GM23338 (cell line): ENCODE results near the gene SOHLH2. TPM values are rescaled to one million over a fixed set of nuclear protein-coding genes. Genes with fewer than 3 reads are reported as not detected.

Source experiments
- ATAC-seq: fragments of 200-7000 bp; cut with Tn5 transposase; 3 replicates; pipeline ENCODE4 v1.9.1; 2020
- DNase-seq: peaks from one replicate; pipeline ENCODE4 v3.0.0-alpha.2; 2015; ENCODE audit warnings: low spot score
- H2AFZ ChIP-seq: fragments of 200-600 bp; sonication (generic); 2 replicates; pipeline ENCODE4 v1.8.0; 2016; ENCODE audit warnings: antibody characterized with exemption, mild to moderate bottlenecking, moderate library complexity
- H3F3A ChIP-seq: fragments of 200-600 bp; sonication (generic); replicated peaks from 2 replicates; pipeline ENCODE4 v1.8.0; 2017; ENCODE audit warnings: antibody characterized with exemption, mixed run types, low read depth
- H3K27ac ChIP-seq: fragments of 200-600 bp; sonication (generic); 2 replicates; pipeline ENCODE4 v1.6.1; 2016; ENCODE audit warnings: low read depth
- H3K27me3 ChIP-seq: fragments of 200-600 bp; sonication (generic); 2 replicates; pipeline ENCODE4 v1.8.0; 2016; ENCODE audit warnings: mild to moderate bottlenecking, mixed run types, moderate library complexity; ENCODE audit not compliant: insufficient read depth
- H3K36me3 ChIP-seq: fragments of 200-600 bp; sonication (generic); 2 replicates; pipeline ENCODE4 v1.8.0; 2016; ENCODE audit warnings: mild to moderate bottlenecking; ENCODE audit not compliant: insufficient read depth
- H3K4me1 ChIP-seq: fragments of 200-600 bp; sonication (generic); 2 replicates; pipeline ENCODE4 v1.8.0; 2016; ENCODE audit warnings: mild to moderate bottlenecking, moderate library complexity; ENCODE audit not compliant: insufficient read depth
- H3K4me2 ChIP-seq: fragments of 200-600 bp; sonication (generic); 2 replicates; pipeline ENCODE4 v1.7.1; 2017; ENCODE audit warnings: mixed run types
- H3K4me3 ChIP-seq: fragments of 200-600 bp; sonication (generic); 2 replicates; pipeline ENCODE4 v1.6.1; 2016; ENCODE audit warnings: mixed run types
- H3K79me2 ChIP-seq: fragments of 200-600 bp; sonication (generic); replicated peaks from 2 replicates; pipeline ENCODE4 v1.8.0; 2017; ENCODE audit warnings: mild to moderate bottlenecking; ENCODE audit not compliant: insufficient read depth
- H3K9me2 ChIP-seq: fragments of 200-600 bp; sonication (generic); 2 replicates; pipeline ENCODE4 v1.8.0; 2017; ENCODE audit not compliant: insufficient read depth
- H4K20me1 ChIP-seq: fragments of 200-600 bp; sonication (generic); replicated peaks from 2 replicates; pipeline ENCODE4 v1.8.0; 2017; ENCODE audit warnings: mild to moderate bottlenecking; ENCODE audit not compliant: insufficient read depth
- H3K27ac Mint-ChIP-seq: 2 replicates; pipeline ENCODE4 v1.8.0; 2020; ENCODE audit warnings: inconsistent platforms, mild to moderate bottlenecking, moderate library complexity, mixed read lengths
- H3K27me3 Mint-ChIP-seq: 3 replicates; pipeline ENCODE4 v1.8.0; 2022; ENCODE audit warnings: low read depth, mild to moderate bottlenecking, moderate library complexity, mixed read lengths, inconsistent platforms; ENCODE audit not compliant: insufficient read depth, poor library complexity
- H3K36me3 Mint-ChIP-seq: 3 replicates; pipeline ENCODE4 v1.8.0; 2021; ENCODE audit warnings: low read depth, mild to moderate bottlenecking, inconsistent platforms, moderate library complexity, mixed read lengths
- H3K4me1 Mint-ChIP-seq: 3 replicates; pipeline ENCODE4 v1.8.0; 2020; ENCODE audit warnings: mild to moderate bottlenecking, inconsistent platforms, mixed read lengths
- H3K4me3 Mint-ChIP-seq: 3 replicates; pipeline ENCODE4 v1.8.0; 2021; ENCODE audit warnings: moderate library complexity, mild to moderate bottlenecking, inconsistent platforms, mixed read lengths
- H3K9me3 Mint-ChIP-seq: 3 replicates; pipeline ENCODE4 v1.8.0; 2020; ENCODE audit warnings: moderate library complexity, mild to moderate bottlenecking, inconsistent platforms, mixed read lengths
- CREB1 ChIP-seq: fragments of 250-450 bp; sonication (Bioruptor Pico); IDR thresholded peaks from 2 replicates; pipeline ENCODE4 v1.5.0; 2020; ENCODE audit warnings: low read depth, mild to moderate bottlenecking, moderate library complexity
- EZH2 ChIP-seq: fragments of 200-600 bp; sonication (generic); IDR thresholded peaks from one replicate; pipeline ENCODE4 v1.8.0; 2017; ENCODE audit warnings: antibody characterized with exemption, mild to moderate bottlenecking, low read depth; ENCODE audit not compliant: unreplicated experiment
- EZH2phosphoT487 ChIP-seq: fragments of 200-600 bp; sonication (generic); IDR thresholded peaks from one replicate; pipeline ENCODE4 v1.8.1; 2018; ENCODE audit warnings: antibody characterized with exemption; ENCODE audit not compliant: unreplicated experiment
- JUNB ChIP-seq: IDR thresholded peaks from one replicate; pipeline ENCODE4 v1.6.1; 2016; ENCODE audit warnings: antibody characterized with exemption; ENCODE audit not compliant: unreplicated experiment
- NANOG ChIP-seq: IDR thresholded peaks from 2 replicates; pipeline ENCODE4 v1.6.1; 2016; ENCODE audit warnings: antibody characterized with exemption, borderline replicate concordance
- POLR2AphosphoS5 ChIP-seq: IDR thresholded peaks from 2 replicates; pipeline ENCODE4 v1.6.1; 2016; ENCODE audit warnings: antibody characterized with exemption, low read depth
- STAT1 ChIP-seq: IDR thresholded peaks from one replicate; pipeline ENCODE4 v1.6.1; 2016; ENCODE audit warnings: antibody characterized with exemption; ENCODE audit not compliant: unreplicated experiment
- ZNF114 ChIP-seq: fragments of 250-450 bp; sonication (Bioruptor Pico); IDR thresholded peaks from 2 replicates; pipeline ENCODE4 v1.5.0; 2020; ENCODE audit warnings: mild to moderate bottlenecking, moderate library complexity
- ZNF331 ChIP-seq: fragments of 250-450 bp; sonication (Bioruptor Pico); IDR thresholded peaks from 2 replicates; pipeline ENCODE4 v1.5.0; 2020; ENCODE audit warnings: low read depth, mild to moderate bottlenecking, moderate library complexity
- polyA plus RNA-seq: library from polyadenylated mRNA; unstranded; fragments of >200 nt; fragmentation: Nextera tagmentation; extraction: Ambion mirVana; gene quantifications from 2 replicates; pipeline ENCODE4 v1.2.1, GENCODE V29; 2016
- total RNA-seq: library from RNA; depleted of rRNA; stranded (reverse); fragments of >200 nt; shearing (Covaris generic); gene quantifications from 2 replicates; pipeline ENCODE4 v1.2.3, GENCODE V29; 2014
- TF ChIP-seq, protein P1 (sequence below): fragments of 250-450 bp; sonication (Bioruptor Pico); IDR thresholded peaks from 2 replicates; pipeline ENCODE4 v1.5.0; 2020; ENCODE audit warnings: mild to moderate bottlenecking, moderate library complexity
- TF ChIP-seq, protein P2 (sequence below): IDR thresholded peaks from 2 replicates; pipeline ENCODE4 v1.6.1; 2016; ENCODE audit warnings: antibody characterized with exemption
- TF ChIP-seq, protein P3 (sequence below): IDR thresholded peaks from one replicate; pipeline ENCODE4 v1.6.1; 2018; ENCODE audit warnings: antibody characterized with exemption; ENCODE audit not compliant: unreplicated experiment
- TF ChIP-seq, protein P4 (sequence below), 2 experiments: fragments of 200-600 bp in 1 of 2; sonication (generic) in 1 of 2; conservative IDR thresholded peaks; 2 replicates each; pipeline versions ENCODE4 v1.5.1 to v1.6.1; 2016 to 2017; ENCODE audit warnings: antibody characterized with exemption in 2 of 2, low read depth in 2 of 2, mild to moderate bottlenecking in 2 of 2, moderate library complexity in 1 of 2

SOHLH2 gene
- total and polyA plus RNA-seq, 2 experiments from 2014 or later = 1.8 to 2.8 TPM

DNA sequence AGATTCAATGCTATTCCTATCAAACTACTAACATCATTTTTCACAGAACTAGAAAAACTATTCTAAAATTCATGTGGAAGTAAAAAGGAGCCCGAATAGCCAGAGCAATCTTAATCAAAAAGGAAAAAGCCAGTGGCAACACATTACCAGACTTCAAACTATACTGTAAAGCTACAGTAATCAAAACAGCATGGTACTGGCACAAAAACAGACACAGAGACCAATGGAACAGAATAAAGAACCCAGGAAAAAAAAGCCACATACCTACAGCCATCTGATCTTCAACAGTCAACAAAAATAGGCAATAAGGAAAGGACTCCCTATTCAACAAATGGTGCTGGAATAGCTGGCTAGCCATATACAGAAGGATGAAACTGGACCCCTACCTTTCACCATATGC is 10.4 kb upstream of the SOHLH2 start:
- no peak for TF ChIP-seq EZH2
- TF ChIP-seq, protein P1, sequence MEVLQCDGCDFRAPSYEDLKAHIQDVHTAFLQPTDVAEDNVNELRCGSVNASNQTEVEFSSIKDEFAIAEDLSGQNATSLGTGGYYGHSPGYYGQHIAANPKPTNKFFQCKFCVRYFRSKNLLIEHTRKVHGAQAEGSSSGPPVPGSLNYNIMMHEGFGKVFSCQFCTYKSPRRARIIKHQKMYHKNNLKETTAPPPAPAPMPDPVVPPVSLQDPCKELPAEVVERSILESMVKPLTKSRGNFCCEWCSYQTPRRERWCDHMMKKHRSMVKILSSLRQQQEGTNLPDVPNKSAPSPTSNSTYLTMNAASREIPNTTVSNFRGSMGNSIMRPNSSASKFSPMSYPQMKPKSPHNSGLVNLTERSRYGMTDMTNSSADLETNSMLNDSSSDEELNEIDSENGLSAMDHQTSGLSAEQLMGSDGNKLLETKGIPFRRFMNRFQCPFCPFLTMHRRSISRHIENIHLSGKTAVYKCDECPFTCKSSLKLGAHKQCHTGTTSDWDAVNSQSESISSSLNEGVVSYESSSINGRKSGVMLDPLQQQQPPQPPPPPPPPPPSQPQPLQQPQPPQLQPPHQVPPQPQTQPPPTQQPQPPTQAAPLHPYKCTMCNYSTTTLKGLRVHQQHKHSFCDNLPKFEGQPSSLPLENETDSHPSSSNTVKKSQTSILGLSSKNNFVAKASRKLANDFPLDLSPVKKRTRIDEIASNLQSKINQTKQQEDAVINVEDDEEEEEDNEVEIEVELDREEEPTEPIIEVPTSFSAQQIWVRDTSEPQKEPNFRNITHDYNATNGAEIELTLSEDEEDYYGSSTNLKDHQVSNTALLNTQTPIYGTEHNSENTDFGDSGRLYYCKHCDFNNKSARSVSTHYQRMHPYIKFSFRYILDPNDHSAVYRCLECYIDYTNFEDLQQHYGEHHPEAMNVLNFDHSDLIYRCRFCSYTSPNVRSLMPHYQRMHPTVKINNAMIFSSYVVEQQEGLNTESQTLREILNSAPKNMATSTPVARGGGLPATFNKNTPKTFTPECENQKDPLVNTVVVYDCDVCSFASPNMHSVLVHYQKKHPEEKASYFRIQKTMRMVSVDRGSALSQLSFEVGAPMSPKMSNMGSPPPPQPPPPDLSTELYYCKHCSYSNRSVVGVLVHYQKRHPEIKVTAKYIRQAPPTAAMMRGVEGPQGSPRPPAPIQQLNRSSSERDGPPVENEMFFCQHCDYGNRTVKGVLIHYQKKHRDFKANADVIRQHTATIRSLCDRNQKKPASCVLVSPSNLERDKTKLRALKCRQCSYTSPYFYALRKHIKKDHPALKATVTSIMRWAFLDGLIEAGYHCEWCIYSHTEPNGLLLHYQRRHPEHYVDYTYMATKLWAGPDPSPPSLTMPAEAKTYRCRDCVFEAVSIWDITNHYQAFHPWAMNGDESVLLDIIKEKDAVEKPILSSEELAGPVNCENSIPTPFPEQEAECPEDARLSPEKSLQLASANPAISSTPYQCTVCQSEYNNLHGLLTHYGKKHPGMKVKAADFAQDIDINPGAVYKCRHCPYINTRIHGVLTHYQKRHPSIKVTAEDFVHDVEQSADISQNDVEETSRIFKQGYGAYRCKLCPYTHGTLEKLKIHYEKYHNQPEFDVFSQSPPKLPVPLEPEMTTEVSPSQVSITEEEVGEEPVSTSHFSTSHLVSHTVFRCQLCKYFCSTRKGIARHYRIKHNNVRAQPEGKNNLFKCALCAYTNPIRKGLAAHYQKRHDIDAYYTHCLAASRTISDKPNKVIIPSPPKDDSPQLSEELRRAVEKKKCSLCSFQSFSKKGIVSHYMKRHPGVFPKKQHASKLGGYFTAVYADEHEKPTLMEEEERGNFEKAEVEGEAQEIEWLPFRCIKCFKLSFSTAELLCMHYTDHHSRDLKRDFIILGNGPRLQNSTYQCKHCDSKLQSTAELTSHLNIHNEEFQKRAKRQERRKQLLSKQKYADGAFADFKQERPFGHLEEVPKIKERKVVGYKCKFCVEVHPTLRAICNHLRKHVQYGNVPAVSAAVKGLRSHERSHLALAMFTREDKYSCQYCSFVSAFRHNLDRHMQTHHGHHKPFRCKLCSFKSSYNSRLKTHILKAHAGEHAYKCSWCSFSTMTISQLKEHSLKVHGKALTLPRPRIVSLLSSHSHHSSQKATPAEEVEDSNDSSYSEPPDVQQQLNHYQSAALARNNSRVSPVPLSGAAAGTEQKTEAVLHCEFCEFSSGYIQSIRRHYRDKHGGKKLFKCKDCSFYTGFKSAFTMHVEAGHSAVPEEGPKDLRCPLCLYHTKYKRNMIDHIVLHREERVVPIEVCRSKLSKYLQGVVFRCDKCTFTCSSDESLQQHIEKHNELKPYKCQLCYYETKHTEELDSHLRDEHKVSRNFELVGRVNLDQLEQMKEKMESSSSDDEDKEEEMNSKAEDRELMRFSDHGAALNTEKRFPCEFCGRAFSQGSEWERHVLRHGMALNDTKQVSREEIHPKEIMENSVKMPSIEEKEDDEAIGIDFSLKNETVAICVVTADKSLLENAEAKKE (CRISPR knock-in tag) = no peak
- TF ChIP-seq POLR2AphosphoS5 = no peak
- TF ChIP-seq STAT1 = no peak
- TF ChIP-seq EZH2phosphoT487 = no peak
- TF ChIP-seq NANOG = no peak
- TF ChIP-seq ZNF331 (CRISPR knock-in tag) = no peak
- TF ChIP-seq, protein P2, sequence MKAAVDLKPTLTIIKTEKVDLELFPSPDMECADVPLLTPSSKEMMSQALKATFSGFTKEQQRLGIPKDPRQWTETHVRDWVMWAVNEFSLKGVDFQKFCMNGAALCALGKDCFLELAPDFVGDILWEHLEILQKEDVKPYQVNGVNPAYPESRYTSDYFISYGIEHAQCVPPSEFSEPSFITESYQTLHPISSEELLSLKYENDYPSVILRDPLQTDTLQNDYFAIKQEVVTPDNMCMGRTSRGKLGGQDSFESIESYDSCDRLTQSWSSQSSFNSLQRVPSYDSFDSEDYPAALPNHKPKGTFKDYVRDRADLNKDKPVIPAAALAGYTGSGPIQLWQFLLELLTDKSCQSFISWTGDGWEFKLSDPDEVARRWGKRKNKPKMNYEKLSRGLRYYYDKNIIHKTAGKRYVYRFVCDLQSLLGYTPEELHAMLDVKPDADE = no peak
- TF ChIP-seq, protein P3, sequence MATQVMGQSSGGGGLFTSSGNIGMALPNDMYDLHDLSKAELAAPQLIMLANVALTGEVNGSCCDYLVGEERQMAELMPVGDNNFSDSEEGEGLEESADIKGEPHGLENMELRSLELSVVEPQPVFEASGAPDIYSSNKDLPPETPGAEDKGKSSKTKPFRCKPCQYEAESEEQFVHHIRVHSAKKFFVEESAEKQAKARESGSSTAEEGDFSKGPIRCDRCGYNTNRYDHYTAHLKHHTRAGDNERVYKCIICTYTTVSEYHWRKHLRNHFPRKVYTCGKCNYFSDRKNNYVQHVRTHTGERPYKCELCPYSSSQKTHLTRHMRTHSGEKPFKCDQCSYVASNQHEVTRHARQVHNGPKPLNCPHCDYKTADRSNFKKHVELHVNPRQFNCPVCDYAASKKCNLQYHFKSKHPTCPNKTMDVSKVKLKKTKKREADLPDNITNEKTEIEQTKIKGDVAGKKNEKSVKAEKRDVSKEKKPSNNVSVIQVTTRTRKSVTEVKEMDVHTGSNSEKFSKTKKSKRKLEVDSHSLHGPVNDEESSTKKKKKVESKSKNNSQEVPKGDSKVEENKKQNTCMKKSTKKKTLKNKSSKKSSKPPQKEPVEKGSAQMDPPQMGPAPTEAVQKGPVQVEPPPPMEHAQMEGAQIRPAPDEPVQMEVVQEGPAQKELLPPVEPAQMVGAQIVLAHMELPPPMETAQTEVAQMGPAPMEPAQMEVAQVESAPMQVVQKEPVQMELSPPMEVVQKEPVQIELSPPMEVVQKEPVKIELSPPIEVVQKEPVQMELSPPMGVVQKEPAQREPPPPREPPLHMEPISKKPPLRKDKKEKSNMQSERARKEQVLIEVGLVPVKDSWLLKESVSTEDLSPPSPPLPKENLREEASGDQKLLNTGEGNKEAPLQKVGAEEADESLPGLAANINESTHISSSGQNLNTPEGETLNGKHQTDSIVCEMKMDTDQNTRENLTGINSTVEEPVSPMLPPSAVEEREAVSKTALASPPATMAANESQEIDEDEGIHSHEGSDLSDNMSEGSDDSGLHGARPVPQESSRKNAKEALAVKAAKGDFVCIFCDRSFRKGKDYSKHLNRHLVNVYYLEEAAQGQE = no peak
- TF ChIP-seq, protein P4, sequence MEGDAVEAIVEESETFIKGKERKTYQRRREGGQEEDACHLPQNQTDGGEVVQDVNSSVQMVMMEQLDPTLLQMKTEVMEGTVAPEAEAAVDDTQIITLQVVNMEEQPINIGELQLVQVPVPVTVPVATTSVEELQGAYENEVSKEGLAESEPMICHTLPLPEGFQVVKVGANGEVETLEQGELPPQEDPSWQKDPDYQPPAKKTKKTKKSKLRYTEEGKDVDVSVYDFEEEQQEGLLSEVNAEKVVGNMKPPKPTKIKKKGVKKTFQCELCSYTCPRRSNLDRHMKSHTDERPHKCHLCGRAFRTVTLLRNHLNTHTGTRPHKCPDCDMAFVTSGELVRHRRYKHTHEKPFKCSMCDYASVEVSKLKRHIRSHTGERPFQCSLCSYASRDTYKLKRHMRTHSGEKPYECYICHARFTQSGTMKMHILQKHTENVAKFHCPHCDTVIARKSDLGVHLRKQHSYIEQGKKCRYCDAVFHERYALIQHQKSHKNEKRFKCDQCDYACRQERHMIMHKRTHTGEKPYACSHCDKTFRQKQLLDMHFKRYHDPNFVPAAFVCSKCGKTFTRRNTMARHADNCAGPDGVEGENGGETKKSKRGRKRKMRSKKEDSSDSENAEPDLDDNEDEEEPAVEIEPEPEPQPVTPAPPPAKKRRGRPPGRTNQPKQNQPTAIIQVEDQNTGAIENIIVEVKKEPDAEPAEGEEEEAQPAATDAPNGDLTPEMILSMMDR (conservative IDR thresholded peaks at IDR 0.05; ENCODE audit: low read depth in 2 of 2) = no peak
- TF ChIP-seq JUNB = no peak
- TF ChIP-seq CREB1 = no peak
- no peak for TF ChIP-seq ZNF114
- Histone ChIP-seq H3F3A (no peaks in the 10 kb centered on the region), H3K4me1 (no peaks in the 10 kb centered on the region), H3K79me2 (no peaks in the 10 kb centered on the region), H4K20me1 (no peaks in the 10 kb centered on the region), H3K36me3 (peaks cover 24% of the 10 kb centered on the region; the same call in 1 of the 2 replicates), H3K27ac (no peak overlapping the region), H3K27me3 (no peaks in the 10 kb centered on the region), H3K4me3 (no peak overlapping the region), H3K4me2 (no peak overlapping the region), H3K9me2 (no peaks in the 10 kb centered on the region), H2AFZ (no peak overlapping the region)
- H3K4me3 Mint-ChIP-seq = no peak overlapping the region
- H3K4me1 Mint-ChIP-seq = 0 out of 3 replicates have a peak, but pooled peaks cover 2% of the 10 kb centered on the region
- peaks cover 2% of the 10 kb centered on the region for H3K27me3 Mint-ChIP-seq
- ATAC-seq (no peak), DNase-seq (no peak)
- H3K9me3 Mint-ChIP-seq = peaks cover 19% of the 10 kb centered on the region
- H3K36me3 Mint-ChIP-seq = peaks cover 33% of the 10 kb centered on the region
- H3K27ac Mint-ChIP-seq = no peak overlapping the region
